ENCODE data around the gene ETV6. TPM values are rescaled to one million over a fixed set of nuclear protein-coding genes. Genes with fewer than 3 reads are reported as not detected.
A peak's percentile ranks its signal among the peaks of the same experiment; 100 is the strongest.

Gene ETV6
- total and polyA plus RNA-seq, 5 experiments from 2014 or later: 0.94 to 13.2 (median 2.2) TPM

DNA sequence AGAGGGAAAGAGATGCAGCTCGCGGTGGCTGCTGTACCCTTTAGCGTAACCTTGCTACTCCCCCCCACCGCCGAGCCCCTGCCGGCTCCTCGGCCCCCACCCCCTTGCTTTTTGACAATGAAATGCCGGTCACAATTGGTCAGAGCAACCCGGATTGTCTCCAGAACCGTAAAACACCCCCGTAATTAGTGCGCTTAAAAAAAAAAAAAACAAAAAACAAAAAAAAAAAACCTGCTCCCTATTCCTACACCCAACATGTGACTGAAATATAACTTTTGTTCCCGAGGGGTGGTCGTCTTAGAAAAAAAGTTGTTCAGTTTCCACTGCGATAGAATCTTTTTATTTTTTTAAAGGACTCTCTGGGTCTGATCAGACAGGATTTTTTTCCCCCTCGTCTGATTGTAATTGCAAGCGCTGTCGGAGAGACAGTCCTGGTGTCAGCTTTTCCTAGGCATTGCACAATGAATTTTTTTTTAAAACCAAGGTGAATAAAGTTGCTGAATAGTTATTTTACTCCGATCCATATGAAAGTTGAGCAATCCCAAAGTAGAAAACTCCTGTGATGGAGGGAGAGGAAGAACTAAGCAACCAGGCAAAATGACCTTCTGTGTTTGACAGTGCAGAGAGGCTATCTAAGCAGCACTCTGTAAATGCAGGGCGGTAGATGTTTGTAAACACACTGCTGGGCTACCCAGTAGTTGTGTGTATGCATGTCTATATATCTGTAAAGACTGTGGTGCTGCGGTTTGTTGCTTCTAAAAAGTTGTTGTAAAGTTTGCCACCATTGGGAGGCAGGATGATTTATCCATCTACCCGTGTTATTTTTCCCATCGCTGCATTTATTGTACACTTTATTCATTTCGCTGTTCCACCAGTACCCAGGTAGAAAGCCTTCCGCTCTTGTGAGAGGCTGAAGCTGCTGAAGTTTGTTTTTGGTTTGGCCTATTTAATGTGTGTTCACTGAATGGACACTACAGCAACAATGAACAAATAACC lies 1.1 kb downstream of the ETV6 start:
- peak overlapping the region; percentile 93 to 99 (median 98) for H3K4me3 Mint-ChIP-seq
- POLR2A ChIA-PET: interaction anchor here (0.5 to 1.9 kb wide), 9 partner anchors 9 to 1075 kb away, joined by 3 to 12 read pairs (median 5); no protein-coding TSS in a partner anchor

DNA sequence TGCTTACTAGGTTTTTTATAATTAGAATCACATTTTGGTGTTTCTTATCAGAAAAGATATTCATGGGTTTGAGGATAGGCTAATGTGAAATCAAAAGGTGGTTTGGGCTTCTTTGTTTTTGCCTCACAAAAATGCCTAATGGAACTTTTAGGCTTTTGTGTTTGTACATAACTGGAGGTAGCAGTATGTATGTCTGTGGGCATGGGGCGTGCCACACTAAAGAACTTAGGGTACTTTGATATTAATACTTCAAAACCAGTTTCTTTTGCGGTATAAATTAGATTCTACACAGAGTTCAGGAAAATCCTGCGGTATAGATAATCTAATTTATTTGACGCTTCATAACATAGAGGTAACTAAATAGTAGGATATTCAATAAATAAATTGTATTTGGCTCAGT lies 1.9 kb downstream of the ETV6 start:
- Mint-ChIP-seq H3K4me1 (peaks cover 17 to 57% (median 41%) of the 10 kb centered on the region in 4 donors), H3K4me3 (peak overlapping the region; percentile 93 to 99 (median 98)), H3K27ac (peak overlapping the region; percentile 0 to 98 (median 90)), H3K9me3 (no peaks in the 10 kb centered on the region), H3K36me3 (peaks cover 0 to 4% (median 0%) of the 10 kb centered on the region in 3 donors), H3K27me3 (no peaks in the 10 kb centered on the region)
- ATAC-seq (peak; percentile 6 to 9), DNase-seq (peak in 4 of 10 donors; percentile 24 to 39 (median 26))
- POLR2A ChIA-PET: no interaction called here

More for the DNA sequence above, 1.1 kb downstream of the ETV6 start:
- no peaks in the 10 kb centered on the region for H3K9me3 Mint-ChIP-seq
- peak overlapping the region; percentile 94 to 99 (median 96) for H3K27ac Mint-ChIP-seq
- H3K27me3 Mint-ChIP-seq: no peaks in the 10 kb centered on the region
- DNase-seq (peak in 3 of 10 donors; percentile 14 to 32 (median 25)), ATAC-seq (no peak)
- H3K4me1 Mint-ChIP-seq: peaks cover 17 to 50% (median 39%) of the 10 kb centered on the region in 4 donors
- peaks cover 0 to 4% (median 0%) of the 10 kb centered on the region in 3 donors for H3K36me3 Mint-ChIP-seq

DNA sequence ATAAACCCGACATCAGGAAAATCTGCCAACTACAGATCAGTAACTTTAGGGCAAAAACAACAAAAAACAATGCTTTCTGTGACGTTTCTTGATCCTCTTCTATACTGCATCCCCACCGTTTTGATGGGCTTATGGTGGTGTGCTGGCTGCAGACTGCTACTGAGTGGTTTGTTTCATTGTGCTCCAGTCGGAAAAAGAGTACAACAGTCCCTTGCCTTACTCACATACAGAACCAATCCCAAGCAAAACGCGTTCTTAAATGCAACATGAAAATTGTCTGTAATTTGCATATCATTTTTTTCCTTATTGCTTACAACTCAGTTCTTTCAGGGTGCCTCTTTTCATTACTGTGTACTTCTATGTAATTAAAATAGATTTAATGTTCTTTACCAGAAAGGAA lies 2.3 kb downstream of the ETV6 start:
- peak overlapping the region in 8 of 10 donors; percentile 11 to 98 (median 87) for H3K27ac Mint-ChIP-seq
- ATAC-seq: no peak
- no peaks in the 10 kb centered on the region for H3K9me3 Mint-ChIP-seq
- DNase-seq: no peak
- POLR2A ChIA-PET: no interaction called here
- peak overlapping the region; percentile 93 to 99 (median 98) for H3K4me3 Mint-ChIP-seq
- no peaks in the 10 kb centered on the region for H3K27me3 Mint-ChIP-seq
- peaks cover 17 to 61% (median 43%) of the 10 kb centered on the region in 4 donors for H3K4me1 Mint-ChIP-seq
- peaks cover 0 to 4% (median 0%) of the 10 kb centered on the region in 3 donors for H3K36me3 Mint-ChIP-seq

DNA sequence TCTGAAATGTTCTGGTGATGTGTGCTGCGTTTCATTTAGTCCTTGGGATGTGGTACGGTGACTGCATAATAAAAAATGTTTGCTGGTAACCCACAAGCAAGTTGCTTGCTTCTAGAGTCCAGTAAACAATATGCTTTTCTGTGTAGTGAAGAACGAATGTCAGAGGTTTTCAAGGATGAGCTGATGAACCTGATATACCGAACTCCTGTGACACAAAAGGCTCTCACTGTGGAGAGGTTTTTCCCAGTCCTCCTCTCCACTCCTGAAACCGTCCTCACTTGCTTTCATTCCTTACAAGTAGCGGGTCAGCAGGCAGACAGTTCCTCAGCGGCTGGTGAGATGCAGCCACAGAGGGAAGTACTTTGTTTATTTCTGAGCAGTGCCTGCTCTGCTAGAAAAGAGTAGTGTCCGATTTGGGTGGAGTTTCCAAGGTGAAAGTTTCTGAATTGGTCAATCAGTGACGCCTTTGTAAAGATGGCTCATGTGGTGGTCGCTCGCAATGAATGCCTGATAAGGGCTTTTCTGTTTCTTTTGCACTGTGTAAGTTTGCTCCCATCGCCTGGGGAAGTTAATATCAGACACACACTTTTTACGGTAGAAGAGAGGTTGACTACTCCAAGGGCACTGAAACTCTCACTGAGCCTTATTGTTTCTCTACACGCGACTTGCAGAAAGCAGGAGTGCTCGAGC lies 3.0 kb downstream of the ETV6 start:
- no peaks in the 10 kb centered on the region for H3K27me3 Mint-ChIP-seq
- peak overlapping the region; percentile 93 to 99 (median 98) for H3K4me3 Mint-ChIP-seq
- POLR2A ChIA-PET: interaction anchor here (0.6 kb wide), 1 partner anchor 121 kb away, joined by 3 read pairs; no protein-coding TSS in a partner anchor
- peak overlapping the region; percentile 8 to 98 (median 74) for H3K27ac Mint-ChIP-seq
- peak in 1 of 10 donors; percentile 9 for DNase-seq
- no peak for ATAC-seq
- H3K9me3 Mint-ChIP-seq: no peaks in the 10 kb centered on the region
- H3K36me3 Mint-ChIP-seq: peaks cover 0 to 4% (median 0%) of the 10 kb centered on the region in 3 donors
- peaks cover 20 to 65% (median 50%) of the 10 kb centered on the region in 4 donors for H3K4me1 Mint-ChIP-seq

DNA sequence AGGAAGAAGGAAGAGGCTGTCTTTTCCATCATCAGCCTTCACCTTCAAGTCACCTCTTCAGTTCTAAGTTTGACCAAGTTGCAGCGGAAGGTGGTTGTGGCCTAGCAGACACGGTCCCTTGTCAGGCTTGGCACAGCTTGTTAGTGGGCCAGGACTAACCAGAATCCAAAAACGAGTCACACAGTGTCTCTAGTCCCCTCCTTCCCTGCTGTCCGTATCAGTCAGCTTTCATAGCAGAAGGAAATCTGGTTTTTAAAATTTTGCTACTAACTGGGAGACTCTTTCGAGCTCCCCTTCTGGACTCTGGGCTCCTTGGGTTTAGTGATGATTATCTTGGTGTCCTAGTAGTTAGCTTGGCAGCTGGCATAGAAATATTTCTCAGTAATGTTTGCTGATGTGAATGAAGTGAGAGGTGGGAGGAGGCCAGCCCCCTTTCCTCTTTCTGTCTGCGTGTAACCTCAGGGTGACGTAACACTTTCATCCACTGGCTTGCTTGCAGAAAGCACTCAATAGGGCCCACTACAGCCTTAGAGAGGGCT lies 3.8 kb downstream of the ETV6 start:
- Mint-ChIP-seq H3K36me3 (peaks cover 0 to 4% (median 0%) of the 10 kb centered on the region in 3 donors), H3K4me1 (peaks cover 24 to 71% (median 57%) of the 10 kb centered on the region in 4 donors), H3K27ac (peak overlapping the region; percentile 8 to 98 (median 74)), H3K27me3 (no peaks in the 10 kb centered on the region), H3K4me3 (peak overlapping the region; percentile 72 to 99 (median 98)), H3K9me3 (no peaks in the 10 kb centered on the region)
- peak in 1 of 2 donors; percentile 31 for ATAC-seq
- POLR2A ChIA-PET: interaction anchor here (0.6 to 1.0 kb wide), 2 partner anchors 120 to 379 kb away, joined by 3 read pairs; no protein-coding TSS in a partner anchor
- DNase-seq: peak in 6 of 10 donors; percentile 23 to 47 (median 34)

DNA sequence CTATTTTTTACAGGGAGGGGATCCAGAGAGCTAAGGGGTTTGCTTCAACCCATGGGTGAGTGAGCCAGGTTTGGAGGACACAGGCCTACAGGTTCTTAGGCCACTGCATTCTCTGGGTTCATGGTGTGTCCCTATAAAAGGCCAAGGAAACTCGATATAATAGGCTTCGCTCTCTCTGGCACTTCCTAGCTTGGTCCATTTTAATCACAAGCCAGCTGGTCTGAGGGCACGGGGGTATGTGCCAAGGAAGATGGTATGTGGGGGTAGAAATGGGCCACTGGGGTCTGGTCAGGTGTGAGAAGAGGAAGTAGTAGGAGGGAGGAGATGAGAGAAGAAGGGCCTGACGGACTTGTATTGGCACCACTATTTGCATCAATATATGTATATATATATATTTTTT lies 4.9 kb downstream of the ETV6 start:
- no peaks in the 10 kb centered on the region for H3K9me3 Mint-ChIP-seq
- peaks cover 27 to 80% (median 64%) of the 10 kb centered on the region in 4 donors for H3K4me1 Mint-ChIP-seq
- POLR2A ChIA-PET: no interaction called here
- peak overlapping the region in 4 of 10 donors; percentile 27 to 71 (median 46) for H3K27ac Mint-ChIP-seq
- H3K36me3 Mint-ChIP-seq: peaks cover 0 to 4% (median 0%) of the 10 kb centered on the region in 3 donors
- no peaks in the 10 kb centered on the region for H3K27me3 Mint-ChIP-seq
- peak overlapping the region in 1 of 10 donors; percentile 24 for H3K4me3 Mint-ChIP-seq
- DNase-seq (no peak), ATAC-seq (no peak)

DNA sequence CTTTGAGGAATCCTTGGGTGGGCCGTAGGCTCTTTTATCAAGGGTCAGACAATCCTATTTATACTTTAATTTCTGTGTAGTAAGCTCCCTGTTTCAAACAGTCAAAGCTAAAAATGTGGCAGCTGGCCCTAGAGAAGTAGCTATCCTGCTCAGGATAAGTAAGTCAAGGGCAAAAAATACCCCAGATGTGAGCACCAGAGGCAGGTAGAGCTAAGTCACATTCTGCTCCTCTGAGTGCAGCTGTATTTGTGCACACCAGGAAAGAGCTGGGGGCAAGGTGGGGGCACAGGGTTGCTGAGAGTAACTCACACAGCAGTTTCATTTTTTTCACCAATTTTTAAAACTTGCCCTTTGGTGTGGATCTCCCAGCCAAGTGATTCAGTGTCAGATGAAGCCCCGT lies 5.3 kb downstream of the ETV6 start:
- peaks cover 0 to 4% (median 0%) of the 10 kb centered on the region in 3 donors for H3K36me3 Mint-ChIP-seq
- POLR2A ChIA-PET: no interaction called here
- no peaks in the 10 kb centered on the region for H3K27me3 Mint-ChIP-seq
- DNase-seq (no peak), ATAC-seq (no peak)
- H3K27ac Mint-ChIP-seq: peak overlapping the region in 1 of 10 donors; percentile 27
- H3K4me3 Mint-ChIP-seq: no peak overlapping the region
- H3K9me3 Mint-ChIP-seq: no peaks in the 10 kb centered on the region
- peaks cover 32 to 84% (median 69%) of the 10 kb centered on the region in 4 donors for H3K4me1 Mint-ChIP-seq

DNA sequence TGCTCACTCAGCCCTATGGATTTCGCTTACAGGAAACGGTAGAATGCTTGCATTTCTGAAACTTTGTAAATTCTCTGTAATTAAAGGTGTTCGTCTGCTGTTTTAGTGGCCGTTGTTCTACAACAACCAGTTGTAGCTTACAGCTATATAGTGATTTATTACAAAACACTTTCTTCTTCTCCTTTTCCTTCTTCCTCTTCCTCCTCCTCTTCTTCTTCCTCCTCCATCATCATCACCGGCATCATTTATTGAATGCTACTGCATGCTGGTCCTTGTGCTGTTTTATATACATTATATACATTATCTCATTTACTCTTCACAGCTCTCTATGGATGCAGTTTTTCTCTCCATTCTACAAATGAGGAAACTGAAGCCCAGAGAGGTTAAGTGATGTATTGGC lies 6.4 kb downstream of the ETV6 start:
- H3K36me3 Mint-ChIP-seq: peaks cover 0 to 2% (median 0%) of the 10 kb centered on the region in 3 donors
- ATAC-seq (no peak), DNase-seq (no peak)
- H3K4me3 Mint-ChIP-seq: no peak overlapping the region
- no peak overlapping the region for H3K27ac Mint-ChIP-seq
- peaks cover 31 to 86% (median 68%) of the 10 kb centered on the region in 4 donors for H3K4me1 Mint-ChIP-seq
- no peaks in the 10 kb centered on the region for H3K27me3 Mint-ChIP-seq
- POLR2A ChIA-PET: no interaction called here
- no peaks in the 10 kb centered on the region for H3K9me3 Mint-ChIP-seq

DNA sequence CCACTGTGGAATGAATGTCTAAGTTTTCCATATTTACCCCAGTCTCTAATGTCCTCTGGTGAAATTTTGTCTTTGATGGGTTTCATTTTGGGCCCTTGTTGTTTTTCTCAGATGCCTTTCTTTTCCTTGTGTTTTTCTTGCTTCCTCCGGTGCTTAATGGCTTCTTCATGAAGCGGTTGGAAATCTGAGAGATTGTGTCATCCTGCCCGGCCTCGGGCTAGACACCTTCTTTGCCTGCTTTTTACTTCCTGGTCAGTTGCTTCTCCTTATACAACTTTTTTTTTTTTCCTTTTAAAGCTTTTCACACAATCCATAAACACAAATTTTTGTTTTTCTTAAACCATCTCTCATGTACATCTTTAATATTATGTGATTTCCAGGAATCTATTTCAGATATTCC lies 7.1 kb downstream of the ETV6 start:
- Mint-ChIP-seq H3K9me3 (no peaks in the 10 kb centered on the region), H3K27me3 (no peaks in the 10 kb centered on the region), H3K4me1 (peaks cover 29 to 82% (median 65%) of the 10 kb centered on the region in 4 donors), H3K4me3 (no peak overlapping the region), H3K36me3 (peaks cover 0 to 4% (median 0%) of the 10 kb centered on the region in 3 donors), H3K27ac (peak overlapping the region in 1 of 10 donors; percentile 19)
- no peak for ATAC-seq
- DNase-seq: no peak
- POLR2A ChIA-PET: no interaction called here

DNA sequence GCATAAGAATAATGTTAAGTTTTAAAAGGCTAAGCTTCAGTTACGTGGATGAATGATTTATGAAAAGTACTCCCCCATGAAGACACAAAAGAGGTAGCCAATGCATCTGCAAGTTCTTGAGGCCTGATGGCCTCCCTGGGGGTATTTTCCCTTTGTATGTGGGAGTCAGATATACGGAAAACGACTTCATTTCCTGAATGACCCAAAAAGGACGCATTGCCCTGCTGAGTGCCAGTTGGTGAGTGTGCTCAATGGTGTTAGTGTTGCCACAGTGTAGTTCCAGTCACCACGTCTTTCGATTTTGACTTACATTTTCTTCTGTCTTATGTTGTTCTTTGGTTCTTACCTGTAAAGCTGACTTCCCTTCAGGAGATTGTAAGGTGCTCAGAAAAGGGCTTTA lies 8.0 kb downstream of the ETV6 start:
- Mint-ChIP-seq H3K27me3 (no peaks in the 10 kb centered on the region), H3K4me1 (peaks cover 34 to 82% (median 65%) of the 10 kb centered on the region in 4 donors), H3K27ac (no peak overlapping the region), H3K9me3 (no peaks in the 10 kb centered on the region), H3K36me3 (peaks cover 0 to 8% (median 0%) of the 10 kb centered on the region in 3 donors), H3K4me3 (no peak overlapping the region)
- DNase-seq: no peak
- no peak for ATAC-seq
- POLR2A ChIA-PET: no interaction called here

DNA sequence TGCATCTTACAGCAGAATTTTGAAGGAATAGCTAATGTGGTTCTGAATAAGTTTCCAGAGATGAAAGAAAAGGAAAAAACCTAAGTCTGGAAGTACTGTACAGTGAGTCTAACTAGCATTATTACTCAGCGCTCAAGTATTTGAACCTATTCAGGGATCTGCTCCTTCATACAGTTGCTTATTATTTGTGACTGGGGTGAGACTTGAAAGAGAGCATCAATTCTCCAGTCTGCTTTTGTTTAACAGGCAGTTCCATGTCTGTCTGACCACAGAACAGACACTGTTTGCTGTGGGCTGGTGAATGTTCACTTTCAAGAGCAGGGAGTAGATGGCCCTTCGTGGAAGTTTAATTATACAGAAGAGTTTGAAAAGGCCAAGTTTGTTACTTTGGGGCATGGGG lies 9.3 kb downstream of the ETV6 start:
- Mint-ChIP-seq H3K36me3 (peaks cover 0 to 10% (median 0%) of the 10 kb centered on the region in 3 donors), H3K27me3 (no peaks in the 10 kb centered on the region), H3K4me1 (peaks cover 34 to 76% (median 61%) of the 10 kb centered on the region in 4 donors), H3K27ac (peak overlapping the region in 4 of 10 donors; percentile 9 to 65 (median 20)), H3K4me3 (peak overlapping the region in 1 of 10 donors; percentile 0), H3K9me3 (no peaks in the 10 kb centered on the region)
- POLR2A ChIA-PET: no interaction called here
- no peak for DNase-seq
- ATAC-seq: no peak

DNA sequence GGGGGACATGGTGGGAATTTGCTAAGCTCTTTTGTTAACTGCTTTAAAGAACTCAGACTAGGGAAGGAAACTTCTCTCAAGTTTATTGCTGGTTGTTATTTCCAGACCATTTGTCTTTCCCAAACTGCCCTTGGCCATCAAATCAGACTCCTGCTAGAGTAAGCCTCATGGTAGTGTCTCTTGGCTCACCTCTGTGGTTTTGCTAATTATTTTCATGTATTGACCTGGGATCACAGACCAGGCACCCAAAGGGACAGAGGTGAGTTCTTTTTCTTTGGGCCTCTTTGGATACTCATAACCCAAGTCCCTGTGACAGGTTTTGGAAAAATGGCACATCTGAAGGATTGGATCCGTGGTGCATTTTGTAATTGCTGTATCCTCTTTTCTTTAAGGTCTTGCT lies 11.2 kb downstream of the ETV6 start:
- POLR2A ChIA-PET: no interaction called here
- no peak for ATAC-seq
- H3K4me3 Mint-ChIP-seq: no peak overlapping the region
- H3K27me3 Mint-ChIP-seq: no peaks in the 10 kb centered on the region
- H3K27ac Mint-ChIP-seq: no peak overlapping the region
- peaks cover 38 to 71% (median 62%) of the 10 kb centered on the region in 4 donors for H3K4me1 Mint-ChIP-seq
- peaks cover 0 to 9% (median 0%) of the 10 kb centered on the region in 9 donors for H3K9me3 Mint-ChIP-seq
- H3K36me3 Mint-ChIP-seq: peaks cover 0 to 10% (median 0%) of the 10 kb centered on the region in 3 donors
- DNase-seq: no peak
